Activated CD4-positive, CD25-positive, alpha-beta regulatory T cell treated with anti-CD3 and anti-CD28 coated beads, Interleukin-2, amount 50 U/mL, for 24 hours (primary cell): Measurements from ENCODE around the gene TNS3.

ENCODE experiments used
- ATAC-seq, 2 donors: fragments of 150-1000 bp; cut with Tn5 transposase; one replicate each; pipeline ENCODE4 v1.10.0; 2021; ENCODE audit warnings: mild to moderate bottlenecking in 1 of 2, moderate library complexity in 1 of 2

TNS3 gene

DNA sequence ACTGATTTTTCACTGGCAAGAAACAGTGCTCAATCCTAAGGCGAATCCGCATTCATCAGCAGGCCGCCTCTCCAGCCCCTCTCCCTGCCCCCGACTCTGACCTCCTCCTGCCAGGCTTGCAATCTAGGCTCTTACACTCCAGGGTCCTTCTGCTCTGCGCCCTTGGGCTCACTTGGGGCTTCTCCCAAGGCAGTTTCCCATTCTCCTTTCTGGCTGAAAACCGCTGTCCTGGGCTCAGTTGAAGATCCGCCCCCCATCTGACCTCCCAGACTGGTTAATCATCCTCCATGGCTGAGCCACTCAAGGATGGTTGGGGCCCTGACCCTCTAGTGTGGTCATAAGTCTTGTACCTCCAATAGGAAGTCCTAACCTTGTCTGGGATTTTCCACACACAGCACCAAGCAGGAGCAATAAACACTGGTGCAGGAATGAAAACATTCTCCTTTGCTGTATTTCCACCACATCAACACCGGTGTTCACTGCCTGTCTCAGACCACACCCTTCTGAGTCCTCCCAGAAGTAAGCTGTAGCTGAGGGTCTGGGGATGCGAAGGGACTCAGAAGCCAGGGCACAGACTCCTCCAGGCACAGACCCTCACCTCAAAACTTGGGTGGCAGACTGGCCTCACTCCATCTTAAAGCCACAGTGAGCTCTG, 42.4 kb downstream of the TNS3 start:
- ATAC-seq = no peak

DNA sequence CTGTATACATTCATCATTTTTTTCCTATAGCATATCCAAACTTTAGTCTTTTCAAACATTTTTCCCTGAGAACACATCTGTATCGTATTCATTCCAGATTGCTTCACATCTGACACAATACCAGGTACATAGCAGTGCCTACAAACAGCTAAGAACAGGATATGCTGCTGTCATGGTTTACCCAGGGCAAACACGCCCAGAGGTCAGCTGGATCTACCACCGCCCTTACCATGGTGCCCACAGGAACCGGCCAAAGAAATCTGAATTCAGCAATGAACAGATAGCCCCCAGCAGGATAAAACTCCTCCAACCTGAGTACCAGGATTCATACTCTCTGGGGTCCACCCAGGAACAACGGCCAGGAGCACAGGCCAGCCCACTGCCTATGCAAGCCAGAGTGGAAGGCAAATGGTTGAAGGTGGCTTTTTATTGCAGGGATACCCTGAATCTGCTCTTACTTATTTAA, 43.0 kb downstream of the TNS3 start:
- no peak for ATAC-seq

DNA sequence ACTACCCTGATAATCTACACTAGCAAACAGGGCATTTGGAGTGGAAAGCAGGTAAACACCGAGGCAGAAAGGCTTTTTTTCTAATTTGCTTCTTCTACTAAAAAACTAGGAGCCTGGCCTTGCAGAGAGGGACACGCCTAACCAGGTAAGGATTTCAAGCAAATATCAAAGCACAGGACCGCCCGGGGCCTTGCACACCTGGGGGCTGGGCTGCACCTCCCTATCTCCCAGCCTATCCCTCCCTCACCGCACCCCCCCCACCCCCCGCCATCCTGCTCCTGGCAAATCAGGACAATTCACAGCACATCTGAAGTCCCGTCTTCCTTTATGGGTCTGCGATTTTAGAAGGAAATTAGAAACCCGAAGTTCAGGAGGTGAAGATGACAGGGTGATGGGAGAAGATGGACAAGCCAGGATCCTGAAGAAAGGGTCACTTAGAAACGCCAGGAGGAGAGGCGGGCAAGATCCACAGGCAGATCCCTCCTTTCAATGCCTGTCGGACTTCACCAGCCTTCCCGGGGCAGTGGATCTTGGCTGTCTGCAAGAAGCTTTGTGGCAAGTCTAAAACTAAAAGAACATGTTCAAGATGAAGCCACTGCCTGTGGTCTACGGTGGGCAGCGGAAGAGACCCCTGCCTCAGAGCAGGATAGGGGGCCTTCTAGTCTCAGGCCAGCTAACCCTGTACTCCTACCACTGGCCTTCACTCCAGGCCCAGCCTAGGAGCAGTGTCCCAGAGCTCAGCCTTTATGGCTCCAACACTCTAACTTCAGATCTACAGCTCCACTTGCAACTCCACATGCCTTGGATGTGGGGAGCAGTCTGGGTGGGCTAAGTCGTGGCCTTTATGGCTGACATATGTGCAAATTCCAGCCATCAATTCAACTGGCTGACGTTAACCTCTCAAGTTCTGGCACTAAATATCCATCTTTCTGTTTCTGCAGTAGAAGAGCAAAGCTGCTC, 43.9 kb downstream of the TNS3 start:
- no peak for ATAC-seq

DNA sequence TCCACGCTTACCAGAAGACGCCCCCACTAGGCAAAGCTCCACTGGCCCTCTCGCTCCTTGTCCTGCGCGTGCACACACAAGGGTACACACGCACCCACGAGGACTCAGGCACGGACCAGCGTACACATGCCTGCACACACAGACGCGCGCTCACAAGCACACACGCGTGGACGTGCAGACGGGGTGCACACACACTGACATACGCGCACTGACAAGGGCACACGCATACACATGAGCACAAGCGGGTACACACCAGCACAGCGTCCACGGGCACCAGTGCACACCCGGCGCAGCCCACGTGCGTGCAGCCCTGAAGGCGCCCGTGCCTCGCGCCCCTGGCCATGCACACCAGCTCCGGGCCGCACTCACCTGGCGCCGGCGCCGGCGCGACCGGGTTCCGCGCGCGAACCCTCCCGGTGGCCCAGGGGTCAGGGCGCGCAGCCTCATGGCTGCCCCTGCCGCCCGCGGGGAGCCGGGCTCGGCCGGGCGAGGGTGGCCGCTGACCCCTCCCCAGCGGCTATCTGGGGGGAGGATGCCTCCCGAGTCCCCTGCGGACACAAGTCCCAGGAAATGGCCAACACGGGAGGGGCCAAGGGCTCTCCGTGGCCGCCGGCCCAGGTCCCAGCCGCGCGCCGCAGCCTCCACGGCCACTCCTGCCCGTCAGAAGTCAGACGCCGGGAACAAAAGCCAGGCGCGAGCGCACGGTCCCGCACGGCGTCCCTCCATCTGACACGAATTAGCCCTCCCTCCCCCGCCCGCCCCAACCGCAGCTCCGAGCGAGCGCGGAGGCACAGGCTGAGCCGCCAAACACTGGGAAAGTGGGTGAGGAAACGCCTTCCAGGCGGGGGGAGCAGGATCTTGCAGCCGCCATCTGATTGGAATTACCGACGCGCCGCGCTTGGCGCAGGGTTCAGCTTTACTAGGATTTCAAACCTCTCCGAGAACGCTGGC, 45.0 kb downstream of the TNS3 start:
- no peak for ATAC-seq

DNA sequence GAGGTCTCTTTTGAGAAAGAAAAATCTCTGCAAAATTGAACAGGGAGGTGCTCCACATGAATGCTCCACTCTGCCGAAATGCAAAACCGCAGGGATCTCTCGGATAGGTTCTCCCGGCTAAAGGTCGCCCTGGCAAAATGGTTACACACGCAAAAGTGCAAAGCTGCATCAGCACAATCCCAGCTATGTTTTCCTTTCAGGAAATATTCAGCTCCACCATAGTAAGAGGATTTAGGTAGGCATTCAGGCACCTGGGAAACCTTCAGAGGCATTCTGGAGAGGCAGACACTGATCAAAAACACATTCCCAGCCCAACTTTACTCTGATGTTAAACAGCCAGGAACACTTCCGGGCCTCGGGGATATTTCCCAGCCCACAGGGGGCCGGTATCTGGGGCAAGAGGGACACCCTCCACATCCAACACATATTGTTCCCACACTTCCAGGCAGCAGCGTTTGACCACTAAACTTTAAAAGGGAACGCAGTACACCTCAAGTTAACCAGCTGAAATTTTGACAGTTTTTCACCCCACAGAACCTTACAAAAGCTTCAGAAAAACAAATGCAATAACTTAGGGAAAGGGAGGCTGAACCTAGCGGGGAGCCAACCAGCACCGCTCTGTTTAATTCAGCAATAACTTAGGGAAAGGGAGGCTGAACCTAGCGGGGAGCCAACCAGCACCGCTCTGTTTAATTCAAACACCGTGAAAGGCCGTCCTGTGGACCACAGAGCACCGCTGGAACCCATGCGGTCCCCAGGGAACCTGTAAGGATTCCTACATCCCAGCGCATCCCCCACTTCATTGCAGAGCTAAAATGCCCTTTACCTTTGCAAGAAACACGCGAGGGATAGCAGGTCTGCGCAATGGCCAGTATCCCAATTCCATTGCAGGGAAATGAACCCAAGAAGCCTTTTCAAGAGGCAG, 45.9 kb downstream of the TNS3 start:
- no peak for ATAC-seq

DNA sequence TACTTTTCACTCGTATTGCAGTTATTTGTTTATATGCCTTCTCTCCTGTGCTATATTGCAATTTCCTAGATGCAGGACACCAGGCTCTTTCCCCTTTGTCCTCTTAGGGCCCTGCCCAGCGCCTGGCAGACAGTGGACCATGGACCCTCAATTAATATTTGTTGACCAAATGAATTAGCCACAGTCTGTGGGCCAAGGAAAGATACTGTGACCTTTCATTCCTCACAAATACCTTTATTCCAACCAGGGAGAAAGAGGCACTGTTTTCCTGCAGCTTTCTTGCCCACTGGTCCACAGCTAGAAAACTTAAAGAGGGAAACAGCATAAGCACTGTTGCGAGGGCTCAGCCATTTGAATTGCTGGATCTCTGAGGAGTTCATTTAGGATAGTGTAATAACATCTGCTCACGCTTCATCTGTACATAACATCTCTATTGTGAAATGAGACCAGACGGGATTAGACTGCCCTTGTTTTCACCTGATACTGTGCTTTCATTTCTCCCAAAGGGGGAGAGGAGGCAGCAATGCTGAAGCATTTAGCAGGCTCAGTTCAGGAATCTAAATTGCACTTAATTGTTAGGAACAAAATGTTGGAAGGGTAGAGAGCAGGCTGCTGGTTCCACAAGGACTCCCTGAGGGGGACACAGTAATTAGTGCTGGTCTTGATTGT, 46.7 kb downstream of the TNS3 start:
- ATAC-seq = no peak

DNA sequence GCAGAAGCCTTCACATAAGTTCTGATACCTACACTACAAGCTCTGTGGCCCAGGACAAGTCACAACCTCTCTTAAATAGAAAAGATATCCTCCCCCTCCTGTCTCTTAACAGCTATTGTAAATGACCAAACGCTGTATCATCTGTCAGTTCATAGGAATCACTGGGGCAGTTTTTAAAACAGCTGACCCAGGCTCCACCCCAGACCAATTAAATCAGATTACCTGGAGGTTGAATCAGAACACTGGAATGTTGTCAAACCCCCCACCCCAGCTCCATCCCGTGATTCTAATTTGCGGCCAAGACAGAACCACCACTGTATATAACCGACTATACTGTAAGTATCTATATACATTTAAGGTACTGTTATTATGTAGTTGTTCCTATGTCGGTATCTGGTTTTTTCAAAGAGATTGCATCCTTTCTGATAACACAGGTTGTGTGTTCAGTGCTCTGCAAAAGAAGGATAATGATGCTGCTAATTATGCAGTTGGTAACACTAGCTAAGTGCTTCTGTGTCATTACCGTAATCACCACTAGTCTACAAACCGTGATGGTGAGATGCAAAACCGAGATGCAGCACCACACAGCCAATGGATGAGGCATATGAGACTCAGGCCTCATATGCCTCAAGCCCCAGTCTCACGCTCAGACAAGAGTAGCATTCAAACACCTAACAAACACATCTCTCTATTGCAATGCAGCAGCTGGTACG, 47.4 kb downstream of the TNS3 start:
- no peak for ATAC-seq

DNA sequence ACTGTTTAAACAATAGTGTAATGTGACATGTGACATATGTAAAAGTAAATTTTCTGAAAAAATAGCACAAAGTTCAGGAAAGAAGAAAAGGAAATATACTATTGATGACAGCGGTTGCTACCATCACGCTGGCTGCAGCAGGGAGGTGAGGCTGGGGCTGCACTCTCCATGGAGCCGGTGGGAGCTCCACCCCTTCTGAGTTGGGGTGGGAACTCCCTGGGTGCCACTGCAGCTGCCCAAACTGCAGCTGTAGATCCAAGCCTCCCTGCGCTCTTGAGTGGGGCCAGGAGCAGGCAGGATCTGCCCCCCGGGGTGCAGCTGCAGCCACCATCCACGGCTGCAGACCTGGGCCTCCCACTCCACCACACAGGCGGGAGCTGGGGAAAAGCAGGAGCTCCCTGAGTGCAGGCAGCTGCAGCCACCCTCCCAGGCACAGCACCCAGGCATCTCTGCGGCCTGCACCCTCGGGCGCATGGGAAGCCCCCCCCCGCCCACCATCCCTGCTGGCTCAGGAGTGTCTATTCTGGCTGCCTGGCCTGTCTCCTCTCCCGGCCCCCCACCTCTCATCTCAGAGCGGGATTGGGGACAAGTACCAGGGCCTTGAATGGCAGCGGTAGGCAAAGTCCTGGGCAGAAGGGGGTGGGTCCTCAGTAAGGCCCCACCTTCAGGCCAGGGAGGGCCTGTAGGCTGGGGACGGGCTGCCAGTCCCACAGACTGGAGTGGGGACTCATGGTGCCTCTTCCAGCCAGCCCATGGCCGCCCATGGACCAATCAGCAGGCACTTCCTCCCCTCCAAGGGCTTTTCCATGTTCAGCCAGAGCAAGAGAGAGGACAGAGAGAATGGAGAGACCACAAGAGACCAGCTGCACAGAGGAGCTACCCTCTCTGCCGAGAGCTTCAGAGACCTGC, 50.1 kb downstream of the TNS3 start:
- no peak for ATAC-seq

DNA sequence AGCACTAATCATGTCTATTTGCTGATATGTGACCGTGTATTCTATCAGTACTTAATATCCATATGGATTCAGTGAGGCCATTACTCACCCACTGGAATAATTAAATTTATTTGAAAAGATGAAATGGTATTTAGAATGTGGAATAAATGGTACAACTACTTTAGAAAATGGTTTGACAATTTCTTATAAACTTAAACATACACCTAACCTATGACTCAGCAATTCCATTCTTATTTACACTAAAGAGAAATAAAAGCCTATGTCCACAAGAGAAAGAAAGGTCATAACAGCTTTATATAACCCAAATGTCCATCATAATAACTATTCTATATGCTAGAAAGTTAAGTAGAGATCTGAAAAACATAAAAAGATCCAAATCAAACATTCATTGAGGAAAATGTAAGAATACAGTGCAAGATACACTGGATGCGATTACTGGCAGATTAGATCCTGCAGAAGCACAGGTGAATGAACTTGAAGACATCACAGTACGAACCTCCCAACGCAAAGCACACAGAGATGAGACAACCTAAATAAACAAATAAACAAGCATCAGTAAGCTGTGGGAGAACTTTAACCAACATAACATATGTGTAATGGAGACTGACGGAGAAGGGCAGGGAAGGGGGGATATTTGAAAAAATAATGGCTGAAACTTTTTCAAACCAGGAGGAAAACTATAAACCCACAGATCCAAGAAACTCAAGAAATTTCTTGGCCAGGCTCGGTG, 51.9 kb downstream of the TNS3 start:
- no peak for ATAC-seq

DNA sequence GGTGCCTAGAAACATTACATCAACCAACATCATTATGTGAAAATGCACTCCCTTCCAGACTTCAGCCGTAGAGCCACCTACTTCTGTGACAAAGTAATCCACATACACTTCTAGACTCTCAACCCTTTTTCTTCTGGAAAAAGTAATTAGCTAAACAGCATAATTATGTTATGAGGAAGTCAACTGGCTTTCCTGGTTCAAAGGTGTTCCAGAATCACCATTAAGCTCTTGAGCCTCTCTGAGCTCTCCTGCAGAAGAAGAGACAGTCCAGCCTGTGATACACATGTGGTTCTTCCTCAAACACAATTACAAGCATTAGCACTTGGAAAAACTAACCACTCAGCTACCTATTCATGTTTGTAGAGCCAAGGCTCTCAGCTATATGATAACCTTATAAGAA, 52.5 kb downstream of the TNS3 start:
- ATAC-seq = no peak

DNA sequence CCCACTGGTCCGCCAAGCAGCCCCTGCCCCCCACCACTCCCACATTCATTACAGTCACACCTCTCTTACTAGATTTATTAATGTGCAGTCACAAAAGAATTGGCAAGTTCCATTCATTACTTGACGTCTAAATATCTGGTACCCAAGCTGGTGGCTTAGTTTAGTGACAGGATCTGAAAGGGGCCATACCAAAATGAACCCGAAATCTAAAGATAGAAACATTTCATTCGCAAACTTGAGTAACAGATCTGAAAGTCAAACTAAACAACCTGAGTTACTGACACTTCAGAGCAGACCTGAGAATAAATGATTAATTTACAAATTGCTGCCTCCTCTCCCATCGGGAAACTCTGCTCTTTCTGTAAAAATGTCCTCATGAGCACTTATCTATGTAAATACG, 53.4 kb downstream of the TNS3 start:
- no peak for ATAC-seq

DNA sequence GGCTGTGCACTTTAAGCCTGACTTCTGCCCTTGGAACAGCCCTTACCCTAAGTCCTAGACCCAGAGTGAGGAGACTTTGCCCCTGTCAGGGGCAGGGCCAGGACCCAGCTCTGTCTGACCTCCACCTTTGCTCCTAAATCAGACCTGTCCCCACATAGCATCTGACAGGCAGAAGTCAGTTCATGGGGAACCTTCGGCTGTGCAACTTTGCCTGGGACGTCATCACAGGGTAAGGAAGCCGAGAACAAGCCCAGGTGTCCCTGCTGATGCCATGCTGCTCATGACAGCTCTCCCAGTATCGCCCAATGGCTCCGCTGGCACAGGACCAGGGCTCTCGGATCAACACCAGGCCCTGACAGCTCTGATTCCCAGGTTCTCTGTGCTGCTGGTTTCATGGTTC, 55.4 kb downstream of the TNS3 start:
- no peak for ATAC-seq

DNA sequence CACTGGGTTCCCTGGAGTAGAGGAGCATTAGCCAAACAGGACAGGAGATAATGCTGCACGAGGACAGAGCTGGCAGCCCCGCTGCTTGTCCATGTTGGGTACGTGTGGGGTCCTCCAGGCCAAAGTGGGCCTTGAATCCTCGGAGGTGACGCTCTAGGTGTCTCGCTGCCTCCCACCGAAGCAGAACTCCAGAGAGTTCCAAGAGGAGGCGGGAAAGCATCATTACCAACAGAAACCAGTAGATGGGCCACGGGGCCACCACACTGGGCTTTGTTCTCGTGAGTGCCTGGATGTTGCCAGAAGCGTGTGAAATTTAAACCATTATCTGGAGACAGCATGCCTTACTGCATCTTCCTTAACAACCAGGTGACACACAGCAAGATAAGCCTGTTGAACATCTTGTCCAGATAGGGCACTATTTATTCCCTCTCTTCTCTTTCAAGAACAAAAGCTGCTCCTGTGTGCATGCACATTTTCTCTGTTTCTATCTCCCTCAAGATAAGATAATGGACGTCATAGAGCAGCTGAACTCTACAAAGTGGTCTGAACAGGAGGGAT, 56.8 kb downstream of the TNS3 start:
- no peak for ATAC-seq

DNA sequence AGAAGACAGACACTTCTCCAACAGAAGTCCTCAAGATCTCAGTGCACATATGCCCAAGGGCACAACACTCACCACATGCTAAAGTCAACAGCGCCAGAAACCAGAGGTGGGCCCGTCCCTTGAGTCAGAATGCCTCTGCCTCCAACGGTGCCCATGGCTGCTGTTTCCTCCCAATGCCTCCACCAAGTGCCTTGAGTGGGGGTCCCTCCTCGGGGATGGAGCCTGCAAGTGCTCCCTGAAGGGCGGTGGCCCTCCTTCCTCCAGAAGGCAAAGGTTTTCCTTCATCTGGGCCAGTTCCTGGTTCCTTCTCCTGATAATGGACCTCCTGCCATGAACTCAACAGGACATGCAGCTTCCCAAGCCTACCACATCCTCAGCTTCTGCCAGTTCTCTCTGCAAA, 58.5 kb downstream of the TNS3 start:
- ATAC-seq = no peak

DNA sequence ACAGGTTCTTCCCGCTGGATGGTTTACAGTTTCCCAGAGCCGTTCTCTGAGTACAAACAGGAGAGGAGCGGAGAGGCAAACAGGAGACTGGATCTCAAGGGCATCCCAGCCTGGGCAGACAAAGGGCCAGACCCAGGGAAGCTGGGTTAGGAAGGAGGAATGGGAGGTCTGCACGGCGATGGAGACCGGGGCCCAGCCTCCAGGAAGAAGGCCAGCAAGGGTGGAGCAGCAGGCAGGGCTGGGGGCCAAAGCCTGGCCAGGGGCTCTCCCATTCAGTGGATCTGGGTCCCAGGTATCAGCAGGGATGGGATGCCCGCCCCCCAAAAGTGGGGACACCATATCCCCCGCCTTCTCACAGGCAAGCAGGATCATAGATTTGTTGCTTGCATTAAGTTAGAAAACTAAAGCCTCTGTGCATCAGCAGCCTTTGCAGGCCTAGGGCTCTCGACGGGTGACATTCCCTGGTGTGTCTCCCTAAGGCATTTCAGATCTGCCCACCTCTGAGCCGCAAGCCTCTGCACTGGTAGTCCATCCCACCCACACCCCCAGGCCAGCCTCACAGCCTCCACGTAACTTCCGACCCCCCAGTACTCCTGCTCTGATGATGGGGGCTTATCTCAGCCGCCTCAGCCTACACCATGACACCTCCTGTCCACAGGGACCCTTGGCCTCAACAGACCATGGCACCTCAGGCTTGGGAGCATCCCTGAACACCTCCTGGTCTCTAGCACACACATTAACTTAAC, 59.9 kb downstream of the TNS3 start:
- no peak for ATAC-seq

DNA sequence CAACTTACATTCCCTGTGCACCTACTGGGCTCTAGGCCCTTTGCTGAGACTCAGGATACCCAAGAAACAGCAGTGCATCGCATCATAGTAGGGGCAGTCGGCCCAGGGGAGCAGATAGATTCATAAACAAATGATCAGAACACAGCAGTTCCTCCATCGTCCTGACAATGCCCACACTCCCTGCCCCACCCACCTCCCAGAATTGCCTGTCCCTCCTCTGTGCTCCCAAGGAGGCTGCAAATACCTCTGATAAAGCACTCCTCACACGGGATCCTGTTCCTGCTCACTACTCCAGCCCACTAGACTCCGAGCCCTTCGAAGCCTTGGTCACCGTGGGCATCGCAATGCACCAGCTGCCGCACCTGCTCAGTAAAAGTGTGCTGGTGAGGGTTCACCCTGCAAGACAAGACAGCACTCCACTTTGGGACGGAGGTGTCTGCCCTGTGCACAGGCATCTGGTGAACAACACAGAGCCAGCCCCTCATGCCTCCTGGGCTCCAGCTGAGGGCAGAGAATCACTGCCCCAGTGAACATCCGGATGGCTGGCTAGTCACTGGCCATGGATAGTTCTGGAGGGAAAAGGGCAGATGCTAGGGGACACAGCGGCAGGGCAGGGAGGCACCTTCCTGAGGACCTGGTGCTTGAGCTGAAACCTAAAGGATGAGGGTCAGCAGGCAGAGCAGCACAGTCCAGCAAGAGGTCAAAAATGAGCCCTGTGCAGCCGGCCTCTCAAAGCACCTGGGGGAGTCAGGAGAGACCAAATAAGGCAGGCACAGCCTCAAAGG, 60.7 kb downstream of the TNS3 start:
- no peak for ATAC-seq

DNA sequence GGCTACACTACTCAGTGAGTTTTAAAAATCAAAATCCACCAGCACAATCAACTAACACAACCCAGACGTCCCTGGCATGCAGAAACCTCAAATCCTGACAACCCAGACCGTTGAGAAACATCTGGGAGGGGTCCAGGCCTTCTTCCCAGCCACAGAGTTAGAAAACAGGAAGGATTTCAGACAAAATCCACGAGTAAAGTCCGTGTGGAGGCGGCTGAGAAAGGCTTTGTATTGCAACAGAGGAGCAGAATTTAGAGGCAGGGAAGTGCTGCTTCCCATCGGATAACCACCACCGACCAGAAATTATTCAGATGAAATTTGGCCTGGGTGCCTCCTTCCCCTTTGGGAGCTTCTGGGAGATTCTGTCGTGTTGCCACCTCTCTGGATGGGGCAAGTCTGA, 61.5 kb downstream of the TNS3 start:
- no peak for ATAC-seq
